Measurements from ENCODE around the gene CAMSAP2.

CAMSAP2 gene

DNA sequence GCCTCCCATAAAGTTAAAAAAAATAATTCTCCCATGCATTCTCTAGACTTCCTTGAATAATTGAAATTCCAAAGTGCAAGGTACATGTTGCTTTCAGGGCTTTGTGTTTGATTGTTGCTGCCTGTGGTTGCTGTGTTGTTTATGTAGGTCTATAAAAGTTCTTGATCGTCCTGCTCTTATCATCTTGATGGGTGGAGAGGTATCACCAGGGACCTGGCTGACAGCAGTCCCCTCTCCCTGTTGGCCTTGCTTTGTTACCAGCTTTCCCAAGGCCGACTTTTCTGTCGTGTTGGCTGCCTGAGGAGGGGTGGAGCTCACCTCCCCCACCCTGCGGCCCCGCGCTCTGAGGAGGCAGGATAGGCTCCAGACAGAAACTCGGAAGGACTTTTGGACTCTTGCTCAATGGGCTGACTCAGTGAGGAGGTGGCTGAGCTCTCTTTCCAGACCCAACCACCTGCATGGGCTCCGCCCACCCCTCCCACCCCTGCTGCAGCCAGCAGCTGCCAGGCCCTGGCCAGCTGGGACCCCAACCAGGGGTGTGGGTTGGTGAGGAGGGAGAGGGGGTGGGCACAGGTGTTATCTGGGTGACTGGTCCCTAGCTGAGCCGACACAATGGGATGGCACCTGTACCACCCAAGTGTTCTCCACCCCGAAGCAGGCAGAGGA lies 158.0 kb downstream of the CAMSAP2 start:
- no peak for DNase-seq (ENCODE audit: low read depth, low spot score)

- DNase-seq (ENCODE audit: low read depth, low spot score) = no peak
Observed at GRCh38 chr1:200897259-200897658, 158.6 kb downstream of the CAMSAP2 start.

GRCh38 chr1:200899015-200899386 lies 160.3 kb downstream of the CAMSAP2 start:
- DNase-seq (ENCODE audit: low read depth, low spot score) = no peak

GRCh38 chr1:200899451-200899915 lies 160.8 kb downstream of the CAMSAP2 start:
- no peak for DNase-seq (ENCODE audit: low read depth, low spot score)

DNA sequence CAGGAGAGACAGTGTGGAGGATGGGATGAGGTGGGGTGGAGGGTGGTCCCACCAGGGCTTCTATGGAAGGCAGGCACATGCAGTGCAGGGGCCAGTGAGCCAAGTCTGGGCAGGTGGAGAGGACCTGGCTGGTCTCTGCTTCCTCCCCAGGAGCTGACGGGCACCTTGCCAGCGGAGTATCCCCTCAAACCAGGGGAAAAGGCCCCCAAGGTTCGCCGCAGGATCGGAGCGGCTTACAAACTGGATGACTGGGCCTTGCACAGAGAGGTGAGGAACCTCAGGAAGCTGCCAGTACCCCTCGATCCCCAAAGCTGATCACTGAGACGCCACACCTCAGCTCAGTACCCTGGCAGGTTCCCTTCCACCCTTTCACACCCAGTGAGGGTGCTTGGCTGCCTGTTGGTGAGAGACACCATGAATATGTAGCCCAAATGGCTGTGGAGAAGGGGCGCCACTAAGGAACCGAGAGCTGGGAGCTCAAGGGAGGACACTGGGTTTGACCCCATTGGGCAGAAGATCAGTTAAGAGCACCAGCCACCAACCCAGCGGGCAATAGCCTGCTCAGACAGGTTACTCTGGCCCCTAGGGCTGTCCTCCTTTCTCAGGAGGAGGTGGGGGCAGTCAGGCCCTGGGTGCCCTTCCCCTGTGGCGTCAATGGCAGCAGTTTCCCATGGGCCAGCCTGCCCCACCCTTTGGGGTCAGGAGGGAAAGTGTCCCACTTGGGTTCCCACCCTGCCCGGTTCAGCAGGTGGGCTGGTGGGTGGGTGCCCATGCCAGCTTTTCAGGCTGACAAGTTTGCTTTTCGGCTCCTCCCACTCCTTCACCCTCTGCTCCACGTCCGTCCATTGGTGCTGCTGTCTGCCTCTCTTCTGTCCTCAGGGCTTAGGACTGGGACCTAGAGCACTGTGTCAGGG lies 161.5 kb downstream of the CAMSAP2 start:
- no peak for DNase-seq (ENCODE audit: low read depth, low spot score)

- DNase-seq (ENCODE audit: low read depth, low spot score) = no peak
Observed at GRCh38 chr1:200900877-200901276, 162.2 kb downstream of the CAMSAP2 start.

DNA sequence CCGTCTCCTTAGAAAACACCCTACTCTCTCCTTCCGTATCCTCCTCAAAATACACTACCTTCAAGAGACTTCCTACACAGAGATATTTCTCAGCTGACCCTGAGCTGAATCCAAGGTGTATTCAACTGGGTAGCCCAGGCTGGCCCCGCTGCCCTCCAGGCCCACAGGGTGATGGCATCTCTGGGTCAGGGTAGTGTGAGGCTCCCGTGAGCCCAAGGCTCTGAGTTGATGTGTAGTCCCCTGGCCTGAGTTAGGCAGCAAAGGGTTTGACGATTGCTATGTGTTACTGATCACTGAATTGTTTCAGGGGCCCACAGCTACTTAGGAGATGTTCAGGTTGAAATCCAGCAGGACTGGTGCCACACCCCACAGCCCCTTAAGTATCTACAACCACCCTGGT lies 162.7 kb downstream of the CAMSAP2 start:
- no peak for DNase-seq (ENCODE audit: low read depth, low spot score)

GRCh38 chr1:200901796-200902444 lies 163.2 kb downstream of the CAMSAP2 start:
- DNase-seq (ENCODE audit: low read depth, low spot score) = no peak

GRCh38 chr1:200903793-200904192 lies 165.1 kb downstream of the CAMSAP2 start:
- no peak for DNase-seq (ENCODE audit: low read depth, low spot score)

DNA sequence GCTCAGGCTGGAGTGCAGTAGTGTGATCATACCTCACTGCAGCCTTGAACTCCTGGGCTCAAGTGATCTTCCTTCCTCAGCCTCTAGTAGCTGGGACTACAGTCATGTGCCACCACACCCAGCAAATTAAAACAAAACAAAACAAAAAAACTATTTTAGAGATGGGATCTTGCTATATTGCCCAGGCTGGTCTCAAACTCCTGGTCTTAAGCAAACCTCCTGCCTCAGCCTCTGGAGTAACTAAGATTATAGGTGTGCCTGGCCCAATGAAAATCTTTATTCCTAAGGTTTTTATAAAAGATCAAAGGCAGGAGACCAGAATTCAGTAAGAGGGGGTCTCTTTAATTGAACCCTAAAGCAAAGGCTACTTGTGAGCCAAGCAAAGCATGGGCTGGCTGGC lies 166.1 kb downstream of the CAMSAP2 start:
- no peak for DNase-seq (ENCODE audit: low read depth, low spot score)

DNA sequence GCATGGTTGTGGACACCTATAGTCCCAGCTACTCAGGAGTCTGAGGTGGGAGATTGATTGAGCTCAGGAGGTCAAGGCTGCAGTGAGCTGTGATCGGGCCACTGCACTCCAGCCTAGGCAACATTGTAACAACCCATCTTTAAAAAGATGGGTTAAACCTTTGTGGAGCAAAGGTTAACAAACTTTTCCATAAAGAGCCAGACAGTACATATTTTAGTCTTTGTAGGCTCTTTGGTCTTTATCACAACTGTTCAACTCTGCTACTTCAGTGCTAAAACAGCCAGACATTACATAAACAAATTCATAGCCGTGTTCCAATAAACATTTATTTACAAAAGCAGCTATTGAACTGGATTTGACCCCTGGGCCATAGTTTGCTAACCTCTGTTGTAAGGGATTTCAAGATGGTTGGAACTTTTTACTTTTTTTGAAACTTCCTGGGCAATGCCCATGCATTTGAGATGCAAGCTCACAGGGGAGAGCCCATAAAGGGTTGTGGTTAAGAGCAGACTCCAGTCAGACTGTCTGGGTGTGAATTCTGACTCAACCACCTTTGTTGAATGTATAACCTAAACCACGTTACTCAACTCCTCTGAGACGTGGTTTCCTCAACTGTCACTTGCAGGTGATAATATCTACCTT lies 166.8 kb downstream of the CAMSAP2 start:
- DNase-seq (ENCODE audit: low read depth, low spot score) = no peak

DNA sequence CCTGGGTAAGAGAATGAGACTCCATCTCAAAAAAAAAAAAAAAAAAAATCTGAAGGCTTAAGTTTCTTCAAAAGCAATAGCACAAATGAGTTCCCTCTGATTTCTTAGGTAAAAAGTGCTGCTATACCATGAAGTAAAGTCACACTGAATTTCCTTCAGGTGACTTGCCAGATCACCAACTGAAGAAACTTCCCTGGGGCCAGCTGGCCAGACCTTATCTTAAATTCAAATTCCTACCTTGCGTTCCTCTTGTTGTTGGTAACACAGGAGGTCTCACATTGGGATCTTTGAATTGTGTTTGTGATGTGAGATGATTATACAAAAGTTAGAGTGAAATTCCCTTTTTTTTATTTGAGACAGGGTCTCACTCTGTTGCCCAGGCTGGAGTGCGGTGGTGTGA lies 167.8 kb downstream of the CAMSAP2 start:
- no peak for DNase-seq (ENCODE audit: low read depth, low spot score)

DNA sequence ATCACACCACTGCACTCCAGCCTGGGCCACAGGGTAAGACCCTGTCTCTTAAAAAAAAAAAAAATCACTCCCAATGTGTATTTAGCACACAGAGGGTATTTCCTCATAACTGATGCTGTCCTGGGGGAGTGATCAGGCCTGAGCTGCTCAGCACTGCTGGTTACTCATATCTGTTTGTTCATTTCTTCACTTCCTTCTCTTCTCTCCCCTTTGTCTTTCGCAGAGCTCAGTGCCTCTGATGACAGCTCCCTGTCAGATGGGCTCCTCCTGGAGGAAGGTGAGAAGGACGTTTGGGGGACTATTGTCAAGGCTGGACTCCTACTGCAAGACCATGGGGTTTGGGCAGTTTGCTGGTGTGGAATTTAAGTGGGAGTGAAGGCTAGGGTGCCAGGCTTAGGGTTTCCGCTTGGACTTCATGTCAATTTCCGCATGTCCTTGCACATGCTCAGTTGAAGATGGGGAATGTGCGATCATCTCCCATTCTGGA lies 169.0 kb downstream of the CAMSAP2 start:
- DNase-seq (ENCODE audit: low read depth, low spot score) = no peak

DNA sequence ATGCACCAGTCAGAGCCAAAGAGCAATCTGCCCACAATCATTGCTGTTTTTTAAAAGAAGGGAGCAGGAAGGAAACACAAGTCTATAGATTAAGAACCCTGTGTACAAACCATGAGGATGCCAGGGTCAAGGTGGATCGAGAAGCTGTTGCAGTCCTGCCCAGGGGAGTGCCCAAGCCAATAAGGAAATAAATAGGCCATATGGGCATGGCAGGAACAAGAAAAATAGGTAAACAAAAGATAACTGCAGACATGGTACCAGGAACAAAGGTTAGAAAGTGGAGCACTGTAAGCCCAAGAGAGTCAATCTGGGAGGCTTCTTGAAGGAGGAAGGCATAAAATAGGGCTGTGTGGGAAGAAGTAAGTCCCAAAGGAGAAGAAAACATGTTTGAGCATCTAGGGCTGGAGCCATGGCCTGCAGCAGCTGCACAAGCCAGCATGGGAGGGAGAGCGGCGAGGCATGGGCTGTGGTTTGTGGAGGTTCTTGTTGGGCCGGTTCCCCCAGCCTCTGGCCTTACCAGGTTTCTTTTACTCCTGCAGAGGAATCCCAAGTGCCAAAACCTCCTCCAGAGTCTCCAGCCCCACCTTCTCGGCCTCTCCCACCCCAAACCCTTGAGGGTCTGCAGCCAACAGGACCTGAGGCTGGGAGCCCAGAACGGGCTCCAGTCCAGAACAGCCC lies 169.6 kb downstream of the CAMSAP2 start:
- DNase-seq (ENCODE audit: low read depth, low spot score) = no peak

DNA sequence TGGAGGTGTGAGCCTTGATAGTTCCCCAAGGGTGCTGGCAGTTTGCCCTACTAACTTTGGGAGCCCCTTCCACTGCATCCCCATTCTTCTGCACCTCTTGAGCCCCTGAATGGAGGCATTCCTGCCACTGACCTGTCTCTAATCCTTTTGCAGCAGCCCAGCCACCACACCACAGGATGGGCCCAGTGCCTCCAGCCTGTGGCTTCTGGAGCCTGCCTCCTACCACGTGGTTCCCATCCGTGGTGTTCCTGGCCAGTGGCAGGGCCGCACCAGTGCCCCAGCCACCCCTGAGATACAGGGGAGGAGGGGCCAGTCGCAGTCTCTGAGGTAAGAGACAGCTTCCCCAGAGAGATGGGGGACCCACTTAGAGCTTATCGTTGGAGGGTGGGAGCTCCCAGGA lies 170.4 kb downstream of the CAMSAP2 start:
- DNase-seq (ENCODE audit: low read depth, low spot score) = no peak

DNA sequence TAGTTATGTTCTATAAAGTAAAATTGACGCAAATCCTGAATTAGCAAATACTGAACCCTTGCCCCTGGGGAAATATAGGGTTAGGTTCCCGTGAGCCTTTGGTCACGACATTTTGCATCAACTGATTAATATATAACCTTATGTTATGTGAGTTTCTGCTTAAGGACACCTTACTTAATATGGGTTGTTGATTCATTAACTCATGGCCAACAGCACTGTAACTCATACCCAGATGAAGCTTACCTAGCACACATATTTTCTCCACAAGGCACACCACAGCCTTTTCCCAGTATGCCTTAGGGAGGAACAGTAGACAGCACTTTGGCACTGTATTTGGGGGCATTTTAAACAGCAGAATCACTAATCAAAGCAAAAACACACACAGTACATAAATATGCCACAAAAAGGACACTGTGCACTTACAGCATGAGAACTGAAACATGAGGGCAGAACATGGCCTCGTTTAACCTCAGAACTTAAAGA lies 171.1 kb downstream of the CAMSAP2 start:
- no peak for DNase-seq (ENCODE audit: low read depth, low spot score)

All from iPS DF 19.7 (cell line).